NCI-H2196 (cell line): ENCODE data around the gene OR13J1.

Experiments
- DNase-seq: peaks from one replicate; lab custom pipeline; 2025; ENCODE audit not compliant: unreplicated experiment; lab: John Stamatoyannopoulos, UW

OR13J1 gene

DNA sequence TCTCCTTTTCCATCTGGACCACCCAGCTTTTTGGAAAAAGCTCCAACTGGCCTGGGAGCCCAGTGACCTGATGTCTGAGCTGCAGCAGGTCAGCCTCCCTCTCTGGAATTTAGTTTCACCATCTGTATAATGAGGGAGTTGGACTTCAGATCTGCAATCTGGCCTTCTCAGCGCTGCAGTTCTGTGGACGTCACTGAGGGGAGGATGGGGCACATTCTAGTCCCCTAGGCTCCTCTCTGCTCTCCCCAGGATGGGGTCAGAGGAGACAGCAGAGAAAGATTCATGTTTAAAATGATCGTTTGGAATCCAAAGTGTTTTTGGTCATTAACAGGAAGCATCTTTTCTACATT, 10.2 kb downstream of the OR13J1 start:
- DNase-seq: no peak

DNA sequence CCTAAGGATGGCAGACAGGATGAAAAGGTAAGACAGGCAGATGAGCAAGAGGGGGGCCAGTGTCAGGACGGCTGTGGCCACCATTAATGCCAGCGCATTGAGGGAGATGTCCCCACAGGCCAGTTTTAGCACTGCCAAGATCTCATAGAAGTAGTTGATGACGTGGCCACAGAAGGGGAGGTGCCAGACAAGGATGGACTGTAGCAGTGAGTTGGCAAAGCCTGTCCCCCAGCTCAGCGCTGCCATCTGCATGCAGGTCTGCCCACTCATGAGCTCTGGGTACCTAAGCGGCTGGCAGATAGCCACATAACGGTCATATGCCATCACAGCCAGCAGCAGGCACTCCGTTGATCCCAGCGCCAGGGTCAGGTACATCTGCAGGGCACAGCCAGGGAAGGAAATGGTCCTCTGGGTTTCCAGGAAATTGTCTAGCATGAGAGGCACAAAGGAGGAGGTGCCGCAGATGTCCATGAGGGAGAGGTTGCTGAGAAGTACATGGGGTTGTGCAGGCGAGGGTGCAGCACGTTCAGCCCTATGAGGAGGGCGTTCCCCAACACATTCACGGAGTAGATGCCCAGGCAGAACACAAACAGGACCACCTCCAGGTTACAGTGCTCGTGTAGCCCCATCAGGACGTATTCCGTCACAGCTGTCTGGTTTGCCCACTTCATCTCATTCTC, 10.8 kb downstream of the OR13J1 start:
- DNase-seq: peak; percentile 13

DNA sequence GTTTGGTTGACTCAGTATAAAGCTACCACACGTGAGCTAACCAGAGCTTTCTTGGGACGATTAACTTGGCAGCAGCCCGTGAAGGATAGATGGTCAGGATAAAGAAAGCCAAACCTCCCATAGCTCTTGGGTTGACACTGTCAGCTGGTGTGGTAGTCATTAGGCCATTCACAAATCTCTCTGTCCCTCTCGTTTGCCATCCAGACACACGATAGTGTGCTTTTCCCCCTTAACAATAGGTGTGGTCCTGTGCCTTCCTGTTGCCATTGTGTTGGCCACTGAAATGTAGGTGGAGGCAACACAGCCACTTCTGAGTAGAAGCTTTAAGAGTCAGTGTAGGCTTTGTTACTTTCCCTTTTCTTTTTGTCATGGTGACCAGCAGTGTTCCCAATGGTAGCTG, 11.7 kb downstream of the OR13J1 start:
- DNase-seq: no peak

DNA sequence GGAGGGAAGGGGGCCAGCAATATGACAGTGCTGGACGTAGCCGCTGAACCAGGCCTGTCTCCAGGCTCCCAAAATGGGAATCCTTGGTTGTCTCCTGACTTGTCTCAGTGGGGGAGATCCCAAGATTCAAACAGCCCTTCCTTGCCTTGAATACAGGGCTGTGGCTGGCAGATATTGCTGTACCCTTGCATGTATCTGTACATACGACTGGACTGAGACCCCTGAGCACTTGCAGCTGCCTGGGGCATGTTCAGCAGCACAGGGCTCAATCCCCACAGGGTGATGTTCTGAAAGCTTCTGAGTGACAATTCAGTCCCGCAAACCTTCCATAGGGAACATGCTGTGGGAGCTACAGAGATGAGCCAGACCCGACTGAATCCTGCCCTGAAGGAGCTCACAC, 13.3 kb downstream of the OR13J1 start:
- no peak for DNase-seq

DNA sequence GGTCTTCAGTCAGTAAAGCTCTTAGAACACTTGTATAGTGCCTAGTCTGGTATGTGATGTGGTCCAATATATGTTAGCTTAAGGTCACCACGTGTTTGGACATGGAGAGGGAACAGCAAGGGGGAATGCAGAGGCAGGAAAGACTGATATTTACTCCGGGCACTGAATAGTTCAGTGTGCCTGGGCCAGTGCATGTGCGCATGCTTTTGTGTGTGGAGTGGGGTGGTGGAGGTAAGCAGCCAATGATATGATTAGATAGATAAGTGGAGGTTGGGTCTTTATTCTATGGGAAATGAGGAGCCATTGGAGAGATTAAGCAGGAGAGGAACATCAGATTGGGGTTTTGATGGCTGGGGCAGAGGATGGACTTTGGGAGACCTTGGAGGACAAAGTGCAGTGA, 14.0 kb downstream of the OR13J1 start:
- no peak for DNase-seq

DNA sequence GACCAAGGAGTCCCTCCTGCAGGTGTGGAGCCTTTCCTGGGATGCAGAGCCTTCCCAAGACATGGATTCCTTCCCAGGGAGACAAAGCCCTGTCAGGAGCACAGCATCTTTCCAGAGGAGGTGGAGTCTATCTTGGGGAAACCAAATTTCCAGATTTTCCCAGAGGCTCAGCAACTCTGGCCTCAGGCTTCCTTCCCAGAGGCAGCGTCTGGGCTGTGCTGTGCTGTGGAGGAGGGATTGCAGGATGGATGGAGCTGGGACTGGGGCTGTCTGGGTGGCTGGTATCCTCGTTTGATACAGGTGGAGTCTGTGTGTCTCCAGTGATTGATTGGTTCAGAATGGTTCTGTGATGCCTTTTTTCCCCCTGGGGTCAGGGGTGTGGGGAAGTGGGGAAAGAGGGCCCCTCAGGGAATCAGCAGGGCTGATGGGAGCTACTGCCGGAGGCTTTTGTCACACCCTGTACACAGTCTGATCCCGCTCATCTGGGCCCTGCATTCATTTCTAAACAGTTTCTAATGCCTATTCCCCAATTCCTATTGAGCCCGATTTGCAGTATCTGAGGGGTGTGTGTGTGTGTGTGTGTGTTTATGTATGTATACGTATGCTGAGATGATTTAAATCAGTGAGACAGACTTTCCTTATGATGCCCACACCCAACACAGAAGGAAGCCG, 16.0 kb downstream of the OR13J1 start:
- no peak for DNase-seq

DNA sequence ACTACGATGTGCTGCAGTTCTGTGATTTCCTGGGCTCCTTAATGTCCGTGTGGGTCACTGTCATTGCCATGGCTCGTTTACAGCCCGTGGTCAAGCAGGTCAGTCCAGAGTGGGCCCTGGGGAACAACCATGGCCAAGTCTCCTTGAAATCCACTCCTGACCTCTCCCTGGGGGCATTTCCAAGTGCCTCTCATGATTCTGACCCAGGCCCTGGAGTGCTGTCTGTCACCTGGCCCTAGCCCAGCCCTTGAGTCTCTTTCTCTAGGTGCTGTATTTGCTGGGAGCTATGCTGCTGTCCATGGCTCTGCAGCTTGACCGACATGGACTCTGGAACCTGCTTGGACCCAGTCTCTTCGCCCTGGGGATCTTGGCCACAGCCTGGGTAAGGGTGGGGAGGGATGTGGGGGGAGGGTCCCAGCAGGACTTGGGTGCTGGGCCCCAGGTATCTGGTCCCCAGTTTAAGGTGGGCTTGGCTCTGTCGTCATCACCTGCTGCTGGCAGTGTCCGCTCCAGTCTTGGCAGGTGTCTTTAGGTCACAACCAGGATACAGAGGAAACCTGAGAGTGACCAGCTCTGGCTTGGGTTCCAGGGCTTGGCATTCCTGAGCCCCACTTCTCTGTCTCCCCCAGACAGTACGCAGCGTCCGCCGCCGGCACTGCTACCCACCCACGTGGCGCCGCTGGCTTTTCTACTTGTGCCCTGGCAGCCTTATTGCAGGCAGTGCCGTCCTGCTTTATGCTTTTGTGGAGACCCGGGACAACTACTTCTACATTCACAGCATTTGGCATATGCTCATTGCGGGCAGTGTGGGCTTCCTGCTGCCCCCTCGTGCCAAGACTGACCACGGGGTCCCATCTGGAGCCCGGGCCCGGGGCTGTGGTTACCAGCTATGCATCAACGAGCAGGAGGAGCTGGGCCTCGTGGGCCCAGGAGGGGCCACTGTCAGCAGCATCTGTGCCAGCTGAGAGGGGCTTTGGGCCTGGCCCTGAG, 17.0 kb downstream of the OR13J1 start:
- no peak for DNase-seq

DNA sequence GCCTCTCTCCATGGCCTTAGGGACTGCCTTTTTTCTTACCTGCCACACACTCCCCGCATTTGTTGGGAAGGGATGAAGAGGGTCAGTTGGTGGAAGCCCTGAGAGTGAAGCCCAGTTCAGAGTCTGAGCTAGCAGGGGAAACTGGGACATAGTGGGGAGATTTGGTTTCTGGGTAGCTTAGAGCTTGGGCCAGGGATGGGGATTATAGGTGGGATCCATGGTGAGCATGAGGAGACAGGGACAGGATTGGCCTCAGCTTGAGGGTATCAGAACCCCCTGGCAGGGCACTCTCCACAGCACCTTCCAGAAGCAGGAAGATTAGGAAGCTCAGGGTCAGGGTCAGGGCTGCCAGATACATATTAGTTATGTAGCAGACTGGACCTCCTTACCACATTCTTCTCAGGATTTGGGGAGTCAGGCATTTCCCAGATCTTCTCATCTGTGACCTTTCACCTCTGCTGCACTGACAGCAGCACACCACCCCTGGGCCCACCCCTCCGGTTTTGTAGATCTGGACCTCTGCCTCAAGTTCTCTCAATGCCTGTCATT, 17.9 kb downstream of the OR13J1 start:
- DNase-seq: no peak

DNA sequence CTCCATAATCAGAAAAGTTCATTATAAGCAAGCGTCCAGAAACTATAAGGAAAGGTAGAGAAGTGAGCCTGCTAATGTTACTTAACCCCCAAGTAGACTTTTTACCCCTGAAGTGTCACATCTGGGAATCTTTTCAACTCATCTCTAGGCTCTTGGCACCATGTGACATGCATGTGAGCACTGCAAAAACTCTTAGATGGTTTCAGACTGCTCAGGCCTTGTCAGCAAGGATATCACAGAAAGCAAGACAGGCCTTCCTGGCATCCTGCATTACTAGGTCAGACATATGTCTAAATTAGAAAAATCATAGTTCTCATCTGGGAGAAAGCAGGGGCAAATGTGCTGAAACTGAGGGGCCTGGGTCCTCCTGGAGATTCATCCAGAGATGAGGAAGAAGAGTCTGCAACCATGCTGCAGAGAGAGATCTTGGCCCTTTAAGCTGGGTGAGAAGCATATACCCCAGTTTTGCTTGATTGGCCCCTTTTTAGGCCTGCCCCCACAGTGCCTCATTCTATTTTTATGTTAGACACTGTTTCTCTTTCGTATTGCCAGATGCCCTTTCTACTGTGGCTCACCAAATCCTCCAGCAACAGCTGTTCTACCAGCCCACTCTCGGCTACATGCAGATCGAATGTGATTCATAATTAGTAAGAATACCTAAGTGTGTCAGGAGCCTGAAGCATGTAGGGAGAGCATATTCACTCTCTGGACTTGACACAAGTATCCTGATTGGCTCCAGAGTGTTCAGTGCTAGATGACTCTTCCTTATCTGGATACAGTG, 22.2 kb downstream of the OR13J1 start:
- no peak for DNase-seq

DNA sequence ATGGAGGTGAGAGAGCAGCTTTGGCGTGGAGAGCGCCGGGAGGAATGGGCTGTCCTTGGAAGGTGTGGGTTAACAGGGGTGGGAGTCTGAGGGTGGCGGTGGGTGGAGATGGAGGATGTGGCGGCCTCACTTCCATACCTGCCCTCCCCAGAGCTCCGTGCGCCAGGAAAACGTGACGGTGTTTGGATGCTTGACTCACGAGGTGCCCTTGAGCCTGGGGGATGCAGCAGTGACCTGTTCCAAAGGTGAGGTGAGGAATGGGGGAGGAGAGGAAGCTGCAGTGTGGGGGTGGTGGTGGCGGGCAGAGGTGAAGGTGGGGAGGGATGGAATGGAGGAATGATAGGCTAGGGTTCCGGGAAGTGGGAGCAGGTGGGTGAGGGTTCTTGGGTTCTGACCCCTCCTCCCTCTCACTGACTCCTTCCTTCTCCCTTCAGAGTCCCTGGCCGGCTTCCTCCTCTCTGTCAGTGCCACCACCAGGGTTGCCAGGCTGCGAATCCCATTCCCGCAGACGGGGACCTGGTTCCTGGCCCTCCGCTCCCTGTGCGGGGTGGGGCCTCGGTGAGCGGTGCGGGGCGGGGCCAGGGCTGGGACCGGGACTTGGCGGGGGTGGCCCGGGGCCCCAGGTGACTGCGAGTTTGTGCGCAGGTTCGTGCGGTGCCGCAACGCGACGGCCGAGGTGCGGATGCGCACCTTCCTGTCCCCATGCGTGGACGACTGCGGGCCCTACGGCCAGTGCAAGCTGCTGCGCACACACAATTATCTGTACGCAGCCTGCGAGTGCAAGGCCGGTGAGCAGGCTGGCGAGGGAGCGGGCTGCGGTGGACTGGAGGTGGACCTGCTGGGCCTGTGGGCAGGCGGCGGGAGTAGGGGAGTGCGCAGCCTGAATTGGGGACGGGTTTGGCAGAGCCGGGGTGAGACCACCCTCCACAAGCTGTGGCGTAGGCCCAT, 24.1 kb downstream of the OR13J1 start:
- no peak for DNase-seq

DNA sequence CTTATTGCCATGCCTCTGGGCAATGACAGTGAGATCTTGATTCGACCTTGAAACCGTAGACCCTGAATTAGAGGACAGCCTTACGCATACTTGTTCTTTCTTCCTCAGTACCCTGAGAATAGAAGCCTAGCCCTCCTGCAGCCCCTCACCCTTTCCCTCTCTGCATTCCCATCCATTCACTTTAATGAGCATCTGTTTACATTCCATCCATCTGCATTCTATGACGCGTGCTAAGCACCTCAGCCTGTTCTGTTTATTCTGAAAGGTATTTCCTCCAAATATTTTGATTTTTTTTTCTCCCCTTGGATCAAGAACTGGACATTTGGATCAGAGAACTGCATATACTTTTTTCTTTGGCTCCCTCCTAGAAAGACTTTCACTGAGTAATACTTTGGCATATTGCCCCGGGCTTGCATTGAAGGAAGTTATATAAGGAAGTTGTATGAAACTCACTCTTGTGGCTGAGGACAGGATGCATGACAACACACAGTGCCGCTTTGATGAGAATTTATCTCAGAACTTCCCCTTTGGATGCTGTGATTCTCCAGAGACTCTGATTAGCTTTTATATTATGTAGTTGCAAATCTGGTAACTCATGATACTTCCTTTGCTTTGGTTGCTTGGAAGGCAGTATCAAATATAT, 25.5 kb downstream of the OR13J1 start:
- peak; percentile 37 for DNase-seq

DNA sequence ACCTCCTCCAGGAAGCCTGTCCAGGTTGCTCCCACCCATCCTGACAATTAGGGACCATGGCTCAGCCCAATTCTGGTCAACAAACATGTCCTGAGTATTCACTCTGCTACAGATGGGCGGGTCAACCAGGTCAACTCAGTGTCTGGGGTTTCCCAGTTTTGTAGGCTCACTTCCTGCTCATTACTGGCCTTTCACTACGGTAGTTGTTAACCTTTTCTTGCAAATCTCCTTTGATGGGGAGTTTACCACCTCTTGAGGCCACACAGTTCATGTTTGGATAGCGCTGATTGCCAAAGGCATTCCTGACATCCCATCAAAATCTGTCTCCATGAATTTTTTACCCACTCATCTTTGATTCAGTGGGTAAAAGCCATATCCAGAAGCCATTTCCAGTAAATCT, 27.4 kb downstream of the OR13J1 start:
- DNase-seq: no peak

DNA sequence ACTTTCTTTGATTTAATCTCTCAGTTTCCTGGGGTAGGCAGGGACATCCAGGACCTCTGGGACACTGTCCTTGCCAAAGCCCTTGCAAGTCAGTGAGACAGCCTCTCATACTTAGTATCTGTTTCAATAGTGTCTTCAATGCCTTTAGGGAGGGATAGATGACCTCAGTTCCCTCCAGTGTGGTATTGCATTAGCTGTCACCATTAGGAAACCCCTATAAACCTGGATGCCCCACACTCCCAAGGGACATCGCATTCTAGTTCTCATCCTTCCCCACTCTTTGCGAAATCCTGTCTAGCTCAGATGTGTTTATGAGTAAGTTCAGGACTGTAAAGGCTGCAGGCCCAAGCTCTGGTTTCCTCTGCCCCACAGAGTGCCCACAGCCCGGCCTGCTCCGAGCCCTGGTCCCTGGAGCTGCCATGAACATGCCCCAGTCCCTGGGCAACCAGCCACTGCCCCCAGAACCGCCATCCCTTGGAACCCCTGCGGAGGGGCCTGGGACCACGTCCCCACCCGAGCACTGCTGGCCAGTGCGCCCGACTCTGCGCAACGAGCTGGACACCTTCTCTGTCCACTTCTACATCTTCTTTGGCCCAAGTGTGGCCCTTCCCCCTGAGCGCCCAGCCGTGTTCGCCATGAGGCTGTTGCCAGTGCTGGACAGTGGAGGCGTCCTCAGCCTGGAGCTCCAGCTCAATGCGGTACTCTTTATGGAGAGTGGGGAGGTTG, 28.0 kb downstream of the OR13J1 start:
- DNase-seq: no peak

DNA sequence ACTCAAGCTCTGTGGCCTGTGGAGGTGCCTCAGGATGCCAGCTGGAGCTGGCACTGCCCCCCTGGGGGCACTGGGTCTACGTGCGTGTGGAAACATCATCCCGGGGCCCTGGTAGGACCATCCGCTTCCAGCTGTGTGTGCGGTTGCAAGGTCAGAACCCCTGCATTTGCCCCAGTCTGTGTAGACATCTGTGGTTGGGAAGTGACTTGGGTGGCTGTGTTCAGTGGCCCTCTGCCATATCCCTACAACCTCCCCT, 28.6 kb downstream of the OR13J1 start:
- no peak for DNase-seq

DNA sequence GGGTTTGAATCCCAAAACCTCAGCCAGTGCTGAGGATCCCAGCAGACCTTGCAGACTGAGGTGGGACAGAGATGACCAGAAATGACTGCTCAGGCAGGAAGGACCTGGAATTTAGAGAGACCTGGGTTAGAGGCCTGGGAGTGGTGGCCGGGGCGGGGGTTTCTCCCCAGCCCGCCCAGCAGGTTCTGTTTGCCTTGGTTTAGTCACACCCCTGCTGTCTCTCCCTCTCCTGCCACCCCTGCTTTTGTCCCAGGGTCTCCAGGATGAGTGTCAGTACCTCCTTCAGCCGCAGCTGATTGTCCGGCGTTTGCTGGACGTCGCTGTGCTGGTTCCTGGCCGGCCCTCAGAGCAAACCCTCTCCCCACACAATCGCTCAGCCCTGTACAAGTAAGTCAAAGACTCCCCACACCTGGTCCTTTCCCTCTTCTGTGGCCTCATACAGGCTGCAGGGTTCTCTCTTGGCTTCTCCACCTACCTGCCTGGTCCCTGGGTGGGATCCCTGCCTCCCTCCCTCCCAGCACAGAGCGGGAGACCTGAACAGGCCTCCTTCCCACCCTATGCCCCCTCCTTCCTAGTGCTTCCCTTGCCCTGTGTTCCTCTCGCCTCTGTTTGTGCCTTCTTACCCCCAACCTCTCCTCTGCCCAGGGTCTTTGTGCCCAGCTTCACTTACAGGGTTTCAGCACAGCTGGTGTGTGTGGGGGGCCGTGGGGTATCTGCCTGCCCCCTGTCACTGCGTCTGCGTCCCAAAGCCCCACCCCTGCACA, 29.1 kb downstream of the OR13J1 start:
- no peak for DNase-seq

DNA sequence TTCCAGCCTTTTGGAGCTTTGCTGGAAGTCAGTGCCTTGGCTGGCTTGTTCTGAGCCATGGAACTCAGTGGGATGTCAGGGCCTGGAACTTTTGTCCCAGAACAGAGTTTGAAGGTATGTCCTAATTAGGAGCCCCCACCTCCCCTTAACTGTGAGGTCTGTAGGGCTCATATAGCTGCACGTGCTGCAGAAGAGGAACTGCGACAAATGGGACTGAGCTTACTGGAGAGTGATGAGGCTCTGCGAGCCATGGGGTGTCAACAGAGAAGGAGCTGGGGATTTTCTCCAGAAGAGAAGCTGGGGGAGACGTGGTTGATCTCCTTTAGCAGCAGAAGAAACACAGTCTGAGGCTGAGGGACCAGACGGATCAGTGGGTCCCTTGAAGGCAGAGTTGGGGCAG, 30.3 kb downstream of the OR13J1 start:
- DNase-seq: no peak

DNA sequence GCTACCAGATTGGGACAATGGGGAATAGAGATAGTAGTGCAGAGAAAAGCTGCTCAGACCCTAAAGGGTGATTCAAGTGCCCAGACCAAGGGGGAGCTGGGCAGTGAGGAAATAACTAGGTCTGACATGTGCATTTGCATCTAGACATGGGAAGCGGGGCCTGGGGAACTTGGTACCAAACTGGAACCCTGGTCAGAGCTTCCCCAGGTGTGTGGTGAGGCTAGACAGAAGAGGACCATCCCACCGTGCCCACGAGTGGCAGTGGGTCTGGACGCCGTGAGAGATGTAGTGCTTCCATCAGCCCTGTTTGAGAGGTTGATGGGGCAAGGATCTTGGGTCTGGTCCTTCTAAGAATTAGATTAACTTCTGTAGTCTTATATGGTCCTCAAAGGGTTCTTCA, 33.6 kb downstream of the OR13J1 start:
- DNase-seq: no peak

DNA sequence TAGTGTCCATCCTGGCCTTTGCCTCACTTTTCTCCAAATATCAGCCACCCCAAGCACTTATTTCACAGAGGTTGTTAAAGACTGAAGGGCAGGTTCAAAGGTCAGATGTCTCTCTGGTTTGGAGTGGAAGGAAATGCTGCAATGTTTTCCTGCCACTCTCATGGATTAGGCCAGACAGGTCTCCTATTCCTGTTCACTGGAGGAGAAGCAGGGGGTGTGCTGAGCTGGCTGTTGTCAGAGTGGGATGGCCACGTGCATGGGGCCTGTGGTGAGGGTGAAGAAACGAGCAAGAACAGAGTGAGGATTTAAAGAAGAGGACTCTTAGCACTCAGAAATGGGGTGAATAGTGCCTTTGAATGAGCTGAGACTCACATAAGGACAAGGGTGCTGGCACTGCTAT, 34.4 kb downstream of the OR13J1 start:
- no peak for DNase-seq
